Stimulated activated CD4-positive, alpha-beta T cell treated with anti-CD3 and anti-CD28 coated beads, Interleukin-4, amount 100 ng/mL, for 1 hour (primary cell): ENCODE data around the gene ERC2.

Source experiments
- DNase-seq: peaks from one replicate; pipeline ENCODE4 v3.0.0-alpha.2; 2020

Gene ERC2

DNA sequence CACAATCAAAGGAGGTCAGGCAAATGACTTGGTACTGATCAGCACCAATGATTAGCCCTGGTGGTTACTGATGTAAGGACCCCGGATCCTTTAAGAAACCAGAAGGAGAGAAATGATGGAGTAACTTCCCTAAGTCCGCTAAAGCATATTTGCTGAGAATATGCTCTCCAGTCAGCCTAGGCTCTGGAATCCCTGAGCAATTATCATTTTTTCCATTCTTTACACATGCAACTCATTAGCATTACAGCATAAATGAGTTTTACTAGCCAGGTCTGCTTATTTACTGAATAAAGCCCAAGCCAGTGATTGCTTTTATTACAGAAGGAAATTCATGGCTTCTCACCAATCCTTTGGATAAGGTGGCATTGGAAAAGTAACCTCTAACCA, 842.0 kb downstream of the ERC2 start:
- DNase-seq: no peak

DNA sequence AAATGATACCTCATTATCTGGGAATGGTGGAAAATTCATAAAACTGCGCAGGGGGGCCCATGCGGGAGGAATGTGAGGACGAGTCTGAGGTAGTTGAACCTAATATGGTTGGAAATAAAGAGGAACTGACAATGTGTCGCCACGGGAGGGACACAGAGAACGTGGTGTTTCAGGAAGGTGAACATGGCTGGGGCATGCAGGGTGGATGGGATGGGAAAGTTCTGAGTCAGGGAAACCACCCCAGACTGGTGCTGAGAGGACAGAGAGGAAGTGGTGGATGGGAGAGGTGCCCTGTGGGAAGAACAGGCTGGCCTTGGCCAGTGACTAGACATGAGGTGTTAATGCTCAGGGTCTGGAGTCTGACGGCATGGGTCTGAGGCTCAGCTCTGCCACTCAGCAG, 844.0 kb downstream of the ERC2 start:
- no peak for DNase-seq

GRCh38 chr3:55623786-55624185, 844.5 kb downstream of the ERC2 start:
- no peak for DNase-seq

GRCh38 chr3:55622733-55623132, 845.5 kb downstream of the ERC2 start:
- DNase-seq: no peak

DNA sequence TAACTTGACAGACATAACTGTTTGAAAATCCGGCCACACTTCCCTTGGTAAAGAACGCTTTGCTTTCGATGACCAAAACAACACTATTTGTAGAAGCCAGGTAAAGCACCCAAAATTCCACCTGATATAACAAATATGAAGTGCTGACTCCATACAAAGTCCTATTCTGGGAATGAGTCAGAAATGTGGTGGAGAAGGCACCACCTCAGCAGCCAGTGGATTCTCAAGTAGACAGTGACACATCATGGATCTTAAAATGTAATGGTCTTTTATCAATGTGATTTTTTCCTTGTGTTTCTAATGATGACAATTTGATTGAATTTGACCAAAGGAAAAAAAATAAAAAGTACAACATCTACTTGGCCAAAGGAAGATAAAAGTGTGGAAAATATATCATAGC, 846.2 kb downstream of the ERC2 start:
- DNase-seq: no peak

- DNase-seq: no peak
These were observed 846.6 kb downstream of the ERC2 start for GRCh38 chr3:55621648-55622047.

- no peak for DNase-seq
These were observed 847.2 kb downstream of the ERC2 start for GRCh38 chr3:55621026-55621422.

- no peak for DNase-seq
These were observed 847.8 kb downstream of the ERC2 start for GRCh38 chr3:55620351-55621025.

DNA sequence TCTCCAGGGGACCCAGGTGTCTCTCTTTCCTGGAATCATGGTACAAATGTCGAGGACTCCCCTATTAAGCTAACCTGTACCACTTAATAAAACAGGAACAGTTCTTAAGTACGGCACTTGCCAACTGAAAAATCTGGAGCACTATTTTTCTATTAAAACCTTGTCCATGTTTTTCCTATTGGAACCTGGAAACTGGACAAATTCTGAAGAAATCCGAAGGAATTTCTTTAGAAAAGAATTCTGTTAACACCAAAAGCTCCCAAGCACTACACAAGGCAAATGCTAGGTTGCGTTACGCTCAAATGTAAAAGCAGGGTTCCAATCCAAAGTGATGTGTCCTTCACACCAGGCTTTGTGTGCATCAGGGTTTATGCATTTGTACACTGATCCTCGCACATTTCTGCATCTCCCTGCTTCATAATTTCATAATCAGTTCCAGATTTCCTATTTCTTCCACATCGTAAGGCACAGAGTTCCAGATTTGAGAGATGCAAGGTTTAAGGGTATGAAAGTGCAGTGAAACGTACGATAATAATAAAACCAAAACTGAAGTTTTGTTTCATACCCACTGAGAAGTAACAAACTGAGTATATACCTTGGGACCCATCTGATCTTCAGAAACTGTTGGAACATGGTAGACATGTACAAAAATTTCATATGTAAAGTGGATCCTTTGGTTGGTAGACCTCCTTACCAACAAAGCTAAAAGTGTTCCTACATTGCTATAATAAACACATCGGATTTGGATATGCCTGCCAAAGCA, 849.0 kb downstream of the ERC2 start:
- DNase-seq: no peak

- DNase-seq: no peak
These were observed 850.9 kb downstream of the ERC2 start for GRCh38 chr3:55617385-55617784.

- DNase-seq: no peak
These were observed 851.5 kb downstream of the ERC2 start for GRCh38 chr3:55616803-55617202.

- no peak for DNase-seq
These were observed 852.5 kb downstream of the ERC2 start for GRCh38 chr3:55615694-55616295.

GRCh38 chr3:55615039-55615693, 853.1 kb downstream of the ERC2 start:
- no peak for DNase-seq

- no peak for DNase-seq
These were observed 857.1 kb downstream of the ERC2 start for GRCh38 chr3:55611121-55611520.

GRCh38 chr3:55609230-55609827, 858.9 kb downstream of the ERC2 start:
- DNase-seq: no peak

DNA sequence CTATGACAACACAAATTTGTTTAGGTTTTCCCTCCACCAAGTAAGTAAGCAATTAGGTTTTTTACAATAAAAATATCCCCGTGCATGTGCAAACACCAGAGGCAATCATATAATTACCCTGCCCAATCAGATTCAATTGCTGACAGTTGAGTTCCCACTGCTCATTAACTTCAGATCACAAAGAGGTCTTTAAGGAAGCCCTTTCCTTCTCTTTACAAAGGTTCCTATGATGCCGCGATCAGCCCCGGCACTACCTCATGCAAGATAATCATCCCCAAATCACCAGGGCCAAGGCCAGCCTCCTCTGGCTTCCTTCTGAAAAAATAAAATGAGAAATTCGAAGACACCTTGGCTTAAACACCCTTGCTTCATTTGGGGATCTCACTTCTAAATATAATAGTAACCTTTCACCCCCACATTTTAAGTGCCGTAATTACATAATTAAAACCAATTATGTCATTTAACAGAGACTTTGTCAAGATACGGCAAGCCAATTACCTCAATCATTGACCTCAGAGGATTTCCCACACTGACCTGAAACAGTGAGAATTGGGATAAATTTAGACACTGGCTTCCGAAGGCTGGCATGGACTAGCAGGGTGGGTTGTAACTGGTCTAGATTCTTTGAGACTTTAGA, 859.8 kb downstream of the ERC2 start:
- no peak for DNase-seq

- DNase-seq: no peak
These were observed 860.4 kb downstream of the ERC2 start for GRCh38 chr3:55607844-55608243.

DNA sequence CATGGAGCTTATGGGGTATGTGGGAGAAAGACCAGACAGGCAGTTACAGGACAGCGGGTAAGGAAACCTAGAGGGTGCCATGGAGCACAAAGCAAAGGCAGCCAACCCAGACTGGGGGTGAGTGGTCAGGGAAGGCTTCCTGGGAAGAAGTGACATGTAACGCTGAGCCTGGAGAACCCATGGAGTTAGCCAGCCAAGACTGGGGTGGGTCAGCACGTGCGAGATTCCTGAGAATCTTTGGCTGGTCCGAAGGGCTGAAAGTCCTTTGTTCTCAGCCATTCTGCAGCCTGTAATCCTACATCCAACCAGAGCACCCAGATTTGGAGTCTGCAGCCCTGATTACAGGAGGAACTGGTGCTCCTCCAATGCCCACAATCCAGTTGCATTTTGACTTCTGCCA, 861.1 kb downstream of the ERC2 start:
- DNase-seq: no peak

- DNase-seq: no peak
These were observed 862.6 kb downstream of the ERC2 start for GRCh38 chr3:55605443-55606236.

GRCh38 chr3:55604846-55605245, 863.4 kb downstream of the ERC2 start:
- DNase-seq: no peak

DNA sequence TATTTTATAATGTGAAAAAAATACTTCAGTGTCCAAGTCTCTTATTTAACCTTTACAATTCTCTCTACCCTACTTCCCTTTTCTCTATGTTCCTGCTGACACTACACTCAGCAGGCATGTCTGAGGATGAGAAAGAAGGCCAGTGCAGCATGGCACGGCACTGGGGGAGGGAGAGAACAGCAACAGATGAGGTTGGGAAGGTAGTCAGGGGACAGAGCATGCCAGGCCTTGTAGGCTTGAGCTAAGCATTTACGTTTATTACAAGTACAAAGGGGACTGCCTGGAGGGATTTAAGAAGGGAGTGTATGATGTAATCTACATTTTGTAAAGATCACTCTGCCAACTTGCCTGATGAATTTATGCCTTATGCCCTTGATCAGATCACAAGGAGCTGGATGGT, 863.9 kb downstream of the ERC2 start:
- DNase-seq: no peak
